CD4-positive, CD25-positive, alpha-beta regulatory T cell (primary cell): ENCODE data around the gene CYB561. TPM values are rescaled to one million over a fixed set of nuclear protein-coding genes. Genes with fewer than 3 reads are reported as not detected.

Source experiments
- ATAC-seq, 2 donors: fragments of 150-1000 bp; cut with Tn5 transposase; one replicate each; pipeline ENCODE4 v1.10.0; 2021; ENCODE audit warnings: low read depth in 2 of 2, moderate number of reproducible peaks in 2 of 2, moderate library complexity in 1 of 2
- DNase-seq, 3 donors: peaks; one replicate each; pipeline versions ENCODE4 v3.0.0 to v3.0.0-alpha.2; 2012 to 2022; ENCODE audit warnings: mixed read lengths in 1 of 3
- H3K27ac ChIP-seq: one replicate; pipeline ENCODE4 v1.7.0; 2013; ENCODE audit warnings: mild to moderate bottlenecking, low read length; ENCODE audit not compliant: insufficient read depth, poor library complexity, severe bottlenecking
- H3K27me3 ChIP-seq: one replicate; pipeline ENCODE4 v1.7.0; 2013; ENCODE audit warnings: low read length; ENCODE audit not compliant: control insufficient read depth, insufficient read depth
- H3K36me3 ChIP-seq: one replicate; pipeline ENCODE4 v1.7.0; 2013; ENCODE audit warnings: mild to moderate bottlenecking, low read length, moderate library complexity; ENCODE audit not compliant: control insufficient read depth, insufficient read depth
- H3K4me1 ChIP-seq: 2 replicates; pipeline ENCODE4 v1.7.0; 2013; ENCODE audit warnings: mild to moderate bottlenecking, low read length; ENCODE audit not compliant: insufficient read depth, control insufficient read depth, poor library complexity, severe bottlenecking
- H3K4me3 ChIP-seq: one replicate; pipeline ENCODE4 v1.7.0; 2013; ENCODE audit warnings: low read depth, mild to moderate bottlenecking, low read length, moderate library complexity
- H3K9me3 ChIP-seq, 2 experiments: 1 replicate in 1 of 2; 2 replicates in 1 of 2; pipeline ENCODE4 v1.7.0; 2013; ENCODE audit warnings: low read length in 2 of 2, mild to moderate bottlenecking in 1 of 2, moderate library complexity in 1 of 2; ENCODE audit not compliant: control insufficient read depth in 2 of 2
- H3K27ac Mint-ChIP-seq, 3 donors: one replicate each; pipeline ENCODE4 v1.8.0; 2020 to 2022; ENCODE audit warnings: mild to moderate bottlenecking in 3 of 3, mixed read lengths in 3 of 3, moderate library complexity in 2 of 3
- H3K27me3 Mint-ChIP-seq: one replicate; pipeline ENCODE4 v1.8.0; 2022; ENCODE audit warnings: mild to moderate bottlenecking, mixed read lengths
- H3K36me3 Mint-ChIP-seq: one replicate; pipeline ENCODE4 v1.8.0; 2020; ENCODE audit warnings: mixed read lengths
- H3K4me1 Mint-ChIP-seq, 4 donors: one replicate each; pipeline ENCODE4 v1.8.0; 2020 to 2022; ENCODE audit warnings: mixed read lengths in 4 of 4, mild to moderate bottlenecking in 1 of 4
- H3K4me3 Mint-ChIP-seq, 4 donors: one replicate each; pipeline ENCODE4 v1.8.0; 2020 to 2022; ENCODE audit warnings: mild to moderate bottlenecking in 4 of 4, mixed read lengths in 4 of 4, moderate library complexity in 3 of 4
- H3K9me3 Mint-ChIP-seq, 7 donors: one replicate each; pipeline ENCODE4 v1.8.0; 2020 to 2022; ENCODE audit warnings: mixed read lengths in 7 of 7, mild to moderate bottlenecking in 3 of 7, moderate library complexity in 2 of 7
- polyA plus RNA-seq, 4 donors: library from polyadenylated mRNA; unstranded; fragments of 300-500 nt; fragmentation: Illumina TruSeq; gene quantifications; one replicate each; pipeline ENCODE4 v1.2.3, GENCODE V29; 2021
- total RNA-seq: library from RNA; stranded (reverse); gene quantifications from one replicate; pipeline ENCODE4 v1.2.3, GENCODE V29; 2022

Gene CYB561
- total and polyA plus RNA-seq, 5 donors from 2014 or later, result 0.28 to 6.1 (median 0.97) TPM

DNA sequence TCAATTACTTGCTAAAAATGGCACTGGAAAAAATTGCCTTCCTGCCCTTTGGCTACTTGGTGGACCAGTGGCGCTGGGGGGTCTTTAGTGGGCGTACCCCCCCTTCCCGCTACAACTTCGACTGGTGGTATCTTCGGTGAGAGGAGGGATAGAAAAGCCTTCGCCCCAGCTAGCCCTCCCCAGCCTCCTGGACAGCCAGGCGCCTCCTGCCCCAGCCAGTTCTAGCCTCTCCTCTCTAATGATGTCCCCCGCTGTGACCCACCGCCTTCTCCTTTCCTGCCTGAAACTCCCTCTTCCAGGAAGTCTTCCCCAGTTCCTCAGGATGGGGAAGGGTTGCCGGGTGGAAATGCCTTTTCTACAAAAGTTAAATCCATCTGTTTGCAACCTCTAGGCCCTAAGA lies 36.9 kb upstream of the CYB561 start:
- peaks cover 5% of the 10 kb centered on the region for H3K27me3 ChIP-seq
- H3K27ac Mint-ChIP-seq, result no peak overlapping the region
- no peak overlapping the region for H3K27ac ChIP-seq
- no peaks in the 10 kb centered on the region for H3K36me3 ChIP-seq
- DNase-seq (no peak), ATAC-seq (no peak)
- H3K4me1 ChIP-seq, result no peaks in the 10 kb centered on the region
- H3K9me3 ChIP-seq, result no peaks in the 10 kb centered on the region
- peaks cover 33% of the 10 kb centered on the region for H3K27me3 Mint-ChIP-seq
- no peak overlapping the region for H3K4me3 ChIP-seq
- H3K36me3 Mint-ChIP-seq, result no peaks in the 10 kb centered on the region
- peaks cover 0 to 1% (median 0%) of the 10 kb centered on the region in 7 donors for H3K9me3 Mint-ChIP-seq
- H3K4me1 Mint-ChIP-seq, result peaks cover 0 to 8% (median 5%) of the 10 kb centered on the region in 4 donors
- no peak overlapping the region for H3K4me3 Mint-ChIP-seq

DNA sequence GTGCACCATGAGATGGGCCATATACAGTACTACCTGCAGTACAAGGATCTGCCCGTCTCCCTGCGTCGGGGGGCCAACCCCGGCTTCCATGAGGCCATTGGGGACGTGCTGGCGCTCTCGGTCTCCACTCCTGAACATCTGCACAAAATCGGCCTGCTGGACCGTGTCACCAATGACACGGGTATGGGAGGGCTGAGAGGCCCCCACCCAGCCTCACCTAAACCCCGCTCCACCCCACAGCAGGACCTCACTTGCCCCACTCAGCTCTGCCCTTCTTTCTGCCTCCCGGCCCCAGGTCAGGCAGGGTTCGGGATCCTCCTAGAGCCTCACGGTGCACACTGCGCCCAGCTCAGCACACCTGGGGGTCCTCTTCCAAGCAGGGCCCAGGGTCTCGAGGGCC lies 36.4 kb upstream of the CYB561 start:
- Mint-ChIP-seq H3K36me3 (no peaks in the 10 kb centered on the region), H3K4me3 (no peak overlapping the region), H3K4me1 (peaks cover 0 to 10% (median 5%) of the 10 kb centered on the region in 4 donors), H3K27ac (no peak overlapping the region), H3K27me3 (peaks cover 39% of the 10 kb centered on the region), H3K9me3 (peaks cover 0 to 1% (median 0%) of the 10 kb centered on the region in 7 donors)
- Histone ChIP-seq H3K4me3 (no peak overlapping the region), H3K9me3 (no peaks in the 10 kb centered on the region), H3K36me3 (no peaks in the 10 kb centered on the region), H3K27ac (no peak overlapping the region), H3K27me3 (peaks cover 6% of the 10 kb centered on the region), H3K4me1 (peaks cover 5% of the 10 kb centered on the region)
- DNase-seq, result no peak
- no peak for ATAC-seq

DNA sequence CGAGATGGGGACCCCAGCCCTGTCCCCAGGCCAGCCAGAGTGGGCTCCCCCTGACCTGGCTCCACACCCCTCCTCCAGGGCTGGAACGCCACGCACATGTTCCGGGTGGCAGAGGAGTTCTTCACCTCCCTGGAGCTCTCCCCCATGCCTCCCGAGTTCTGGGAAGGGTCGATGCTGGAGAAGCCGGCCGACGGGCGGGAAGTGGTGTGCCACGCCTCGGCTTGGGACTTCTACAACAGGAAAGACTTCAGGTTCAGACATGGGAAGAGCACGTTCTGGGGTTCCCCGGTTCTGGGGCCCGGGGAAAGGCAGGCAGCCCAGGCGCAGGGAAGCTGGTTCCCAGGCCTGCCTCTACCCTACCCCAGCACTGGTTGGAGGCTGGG lies 35.4 kb upstream of the CYB561 start:
- no peaks in the 10 kb centered on the region for H3K36me3 ChIP-seq
- Mint-ChIP-seq H3K4me3 (no peak overlapping the region), H3K9me3 (peaks cover 0 to 1% (median 0%) of the 10 kb centered on the region in 7 donors), H3K36me3 (no peaks in the 10 kb centered on the region), H3K27ac (no peak overlapping the region), H3K27me3 (peaks cover 39% of the 10 kb centered on the region), H3K4me1 (peaks cover 0 to 11% (median 5%) of the 10 kb centered on the region in 4 donors)
- DNase-seq (no peak), ATAC-seq (no peak)
- H3K27ac ChIP-seq, result no peak overlapping the region
- peaks cover 15% of the 10 kb centered on the region for H3K4me1 ChIP-seq
- H3K27me3 ChIP-seq, result peaks cover 6% of the 10 kb centered on the region
- H3K4me3 ChIP-seq, result no peak overlapping the region
- no peaks in the 10 kb centered on the region for H3K9me3 ChIP-seq

DNA sequence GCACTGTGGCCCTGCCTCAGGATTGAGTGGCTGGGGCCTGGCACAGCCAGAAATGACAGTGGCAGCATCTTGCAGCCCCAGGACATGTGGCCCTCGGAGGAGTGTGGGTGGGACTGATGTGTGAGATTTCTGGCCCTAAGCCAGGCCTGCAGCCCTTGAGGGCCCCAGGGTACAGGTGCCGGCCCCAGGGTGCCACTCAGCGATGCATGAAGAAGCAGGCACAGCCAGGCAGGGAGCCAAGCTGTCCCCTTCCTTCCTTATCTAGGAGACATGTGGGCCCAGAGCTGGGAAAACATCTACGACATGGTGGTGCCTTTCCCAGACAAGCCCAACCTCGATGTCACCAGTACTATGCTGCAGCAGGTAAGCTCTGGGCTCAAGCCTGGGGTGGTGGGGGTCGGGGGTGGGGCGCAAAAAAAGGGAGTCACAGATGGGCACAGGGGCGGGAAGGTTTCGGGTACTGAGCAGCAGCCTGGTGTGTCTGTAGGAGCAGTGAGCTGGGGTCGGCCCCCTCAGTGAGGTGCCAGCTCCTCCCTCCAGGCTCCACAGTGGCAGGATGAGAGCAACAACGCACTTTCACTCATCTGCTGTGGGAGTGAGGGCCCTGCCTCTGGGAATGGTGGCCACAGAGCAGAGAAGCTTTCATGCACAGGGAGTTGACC lies 34.9 kb upstream of the CYB561 start:
- H3K36me3 Mint-ChIP-seq, result no peaks in the 10 kb centered on the region
- Histone ChIP-seq H3K27ac (no peak overlapping the region), H3K9me3 (no peaks in the 10 kb centered on the region), H3K4me3 (no peak overlapping the region), H3K36me3 (no peaks in the 10 kb centered on the region), H3K4me1 (peaks cover 17% of the 10 kb centered on the region), H3K27me3 (peaks cover 8% of the 10 kb centered on the region)
- H3K27ac Mint-ChIP-seq, result no peak overlapping the region
- DNase-seq (no peak), ATAC-seq (no peak)
- peaks cover 35% of the 10 kb centered on the region for H3K27me3 Mint-ChIP-seq
- H3K9me3 Mint-ChIP-seq, result peaks cover 0 to 1% (median 0%) of the 10 kb centered on the region in 7 donors
- H3K4me3 Mint-ChIP-seq, result no peak overlapping the region
- peaks cover 0 to 11% (median 5%) of the 10 kb centered on the region in 4 donors for H3K4me1 Mint-ChIP-seq

DNA sequence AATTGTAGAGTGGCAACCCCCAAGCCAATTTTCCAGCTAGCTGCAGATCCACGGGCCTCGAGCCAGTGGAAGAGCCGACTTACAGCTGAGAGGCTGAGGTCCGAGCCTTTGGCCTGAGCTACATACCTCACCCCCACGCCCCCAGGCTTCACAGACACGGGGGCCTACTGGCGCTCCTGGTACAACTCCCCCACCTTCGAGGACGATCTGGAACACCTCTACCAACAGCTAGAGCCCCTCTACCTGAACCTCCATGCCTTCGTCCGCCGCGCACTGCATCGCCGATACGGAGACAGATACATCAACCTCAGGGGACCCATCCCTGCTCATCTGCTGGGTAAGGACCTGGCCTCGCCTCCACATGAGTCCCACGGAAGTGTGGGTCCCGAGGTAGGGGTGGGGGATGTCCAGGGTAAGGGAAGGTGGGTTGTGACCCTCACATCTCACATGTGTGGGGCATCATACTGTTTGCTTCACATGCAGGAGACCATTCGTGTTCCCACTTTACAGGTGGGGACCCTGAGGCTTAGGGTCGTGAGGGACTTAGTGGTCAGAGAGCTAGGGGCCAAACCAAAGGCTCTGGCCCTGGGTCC lies 34.2 kb upstream of the CYB561 start:
- H3K36me3 ChIP-seq, result no peaks in the 10 kb centered on the region
- Mint-ChIP-seq H3K27me3 (peaks cover 39% of the 10 kb centered on the region), H3K4me1 (peaks cover 0 to 13% (median 5%) of the 10 kb centered on the region in 4 donors), H3K9me3 (peaks cover 0 to 1% (median 0%) of the 10 kb centered on the region in 7 donors), H3K4me3 (no peak overlapping the region), H3K27ac (no peak overlapping the region), H3K36me3 (no peaks in the 10 kb centered on the region)
- H3K9me3 ChIP-seq, result no peaks in the 10 kb centered on the region
- H3K4me3 ChIP-seq, result no peak overlapping the region
- H3K27ac ChIP-seq, result no peak overlapping the region
- no peak for DNase-seq
- H3K4me1 ChIP-seq, result peaks cover 17% of the 10 kb centered on the region
- H3K27me3 ChIP-seq, result peaks cover 9% of the 10 kb centered on the region
- ATAC-seq, result no peak

DNA sequence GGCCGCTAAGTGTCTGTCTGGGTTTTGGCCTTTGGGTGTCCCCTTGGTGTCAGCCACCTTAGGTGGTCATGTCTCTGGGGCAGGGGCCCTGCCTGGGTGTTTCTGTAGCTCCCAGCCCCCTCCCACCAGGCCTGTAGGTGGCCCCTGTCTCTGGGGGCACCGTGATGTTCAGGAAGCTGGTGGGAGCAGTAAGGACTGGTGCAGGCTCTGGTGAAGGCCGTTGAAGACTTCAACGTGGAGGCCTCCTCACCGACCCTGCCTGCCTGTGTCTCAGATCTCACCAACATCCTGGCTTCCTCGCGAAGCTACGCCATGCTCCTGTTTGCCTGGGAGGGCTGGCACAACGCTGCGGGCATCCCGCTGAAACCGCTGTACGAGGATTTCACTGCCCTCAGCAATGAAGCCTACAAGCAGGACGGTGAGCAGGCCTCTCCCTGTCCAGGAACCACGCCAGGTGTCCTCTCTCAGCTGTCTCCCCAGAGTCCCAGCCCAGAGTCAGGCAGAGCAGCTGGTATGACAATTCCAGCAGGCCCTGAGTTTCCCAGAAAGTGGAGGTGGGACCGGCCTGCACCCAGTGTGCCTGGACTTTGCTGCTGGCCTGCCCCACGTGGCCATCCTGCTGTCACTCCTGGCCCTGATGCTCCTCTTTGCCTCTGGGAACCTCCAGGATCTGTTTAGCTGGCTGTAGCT lies 33.5 kb upstream of the CYB561 start:
- Mint-ChIP-seq H3K36me3 (no peaks in the 10 kb centered on the region), H3K27me3 (peaks cover 46% of the 10 kb centered on the region), H3K27ac (no peak overlapping the region), H3K4me1 (peaks cover 0 to 13% (median 5%) of the 10 kb centered on the region in 4 donors), H3K4me3 (no peak overlapping the region), H3K9me3 (peaks cover 0 to 1% (median 0%) of the 10 kb centered on the region in 7 donors)
- H3K27me3 ChIP-seq, result peaks cover 9% of the 10 kb centered on the region
- H3K36me3 ChIP-seq, result no peaks in the 10 kb centered on the region
- no peak for DNase-seq
- no peaks in the 10 kb centered on the region for H3K9me3 ChIP-seq
- no peak for ATAC-seq
- H3K4me3 ChIP-seq, result no peak overlapping the region
- peaks cover 17% of the 10 kb centered on the region for H3K4me1 ChIP-seq
- no peak overlapping the region for H3K27ac ChIP-seq

DNA sequence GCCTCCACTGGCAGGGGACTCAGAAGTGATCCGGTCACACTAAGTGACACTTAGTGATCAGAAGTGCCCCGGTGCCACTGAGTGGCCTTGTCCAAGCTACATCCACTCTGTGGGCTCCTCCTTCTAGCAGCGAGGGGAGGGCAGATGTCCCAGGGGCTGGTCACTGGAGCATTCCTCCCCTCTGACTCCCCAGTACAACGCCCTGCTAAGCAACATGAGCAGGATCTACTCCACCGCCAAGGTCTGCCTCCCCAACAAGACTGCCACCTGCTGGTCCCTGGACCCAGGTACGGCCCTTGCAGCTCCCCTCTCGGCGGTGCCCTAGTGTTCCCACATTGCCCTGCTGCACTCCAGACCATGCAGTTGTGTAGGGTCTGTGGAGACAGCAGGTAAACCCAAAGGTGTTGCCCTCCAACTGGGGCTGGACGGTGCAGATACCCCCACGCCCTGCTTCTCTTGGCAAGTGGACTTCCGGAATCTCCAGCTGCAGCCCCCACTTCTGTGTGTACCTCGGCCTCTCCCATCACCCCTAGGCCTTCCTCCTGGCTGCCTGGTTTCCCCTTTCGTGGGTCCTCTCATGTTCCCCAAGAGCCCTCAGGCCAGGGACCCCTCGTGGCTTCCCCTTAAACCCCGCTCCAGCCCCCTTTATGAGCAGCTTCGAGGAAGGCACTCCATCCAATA lies 32.8 kb upstream of the CYB561 start:
- H3K9me3 ChIP-seq, result no peaks in the 10 kb centered on the region
- H3K27ac ChIP-seq, result no peak overlapping the region
- no peaks in the 10 kb centered on the region for H3K36me3 ChIP-seq
- Mint-ChIP-seq H3K9me3 (peaks cover 0 to 1% (median 0%) of the 10 kb centered on the region in 7 donors), H3K27ac (no peak overlapping the region), H3K36me3 (no peaks in the 10 kb centered on the region), H3K4me1 (peaks cover 0 to 13% (median 5%) of the 10 kb centered on the region in 4 donors), H3K4me3 (peak overlapping the region in 1 of 4 donors; percentile 44), H3K27me3 (peaks cover 53% of the 10 kb centered on the region)
- DNase-seq, result peak; percentile 23 to 73 (median 41)
- ATAC-seq, result peak; percentile 63 to 68
- peaks cover 17% of the 10 kb centered on the region for H3K4me1 ChIP-seq
- peaks cover 9% of the 10 kb centered on the region for H3K27me3 ChIP-seq
- H3K4me3 ChIP-seq, result no peak overlapping the region
